Activated CD8-positive, alpha-beta memory T cell treated with anti-CD3 and anti-CD28 coated beads for 1 hour (primary cell): ENCODE measurements around the gene C14orf132.

Source experiments
- DNase-seq, 2 donors: peaks; one replicate each; pipeline ENCODE4 v3.0.0-alpha.2; 2020; ENCODE audit warnings: low read depth in 1 of 2; ENCODE audit errors: extremely low read depth in 1 of 2

C14orf132 gene

DNA sequence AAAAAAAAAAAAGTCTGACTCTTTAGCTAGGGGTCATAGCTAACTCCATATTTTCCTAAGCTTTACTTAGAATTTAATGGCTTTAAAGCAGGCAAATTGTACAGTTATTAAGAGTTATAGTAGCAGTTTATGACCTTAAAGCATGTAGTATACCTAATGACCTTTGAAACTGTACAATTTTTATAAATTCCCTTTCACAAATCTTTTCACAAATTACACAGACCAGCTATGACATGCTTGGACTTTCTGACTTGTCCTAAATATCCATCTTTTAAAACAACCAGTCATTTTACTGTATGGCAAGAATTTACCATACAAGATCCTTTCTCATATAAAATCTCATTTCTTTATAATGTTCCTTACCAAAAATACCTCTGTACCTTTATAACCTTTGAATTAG, 74.8 kb downstream of the C14orf132 start:
- DNase-seq = no peak

GRCh38 chr14:96117101-96117897, 78.1 kb downstream of the C14orf132 start:
- DNase-seq = no peak

- DNase-seq = no peak
Observed at GRCh38 chr14:96117960-96118359, 78.8 kb downstream of the C14orf132 start.

GRCh38 chr14:96118391-96118790, 79.2 kb downstream of the C14orf132 start:
- DNase-seq = no peak

GRCh38 chr14:96119947-96120346, 80.8 kb downstream of the C14orf132 start:
- DNase-seq = no peak

- no peak for DNase-seq
Observed at GRCh38 chr14:96120392-96120791, 81.2 kb downstream of the C14orf132 start.

DNA sequence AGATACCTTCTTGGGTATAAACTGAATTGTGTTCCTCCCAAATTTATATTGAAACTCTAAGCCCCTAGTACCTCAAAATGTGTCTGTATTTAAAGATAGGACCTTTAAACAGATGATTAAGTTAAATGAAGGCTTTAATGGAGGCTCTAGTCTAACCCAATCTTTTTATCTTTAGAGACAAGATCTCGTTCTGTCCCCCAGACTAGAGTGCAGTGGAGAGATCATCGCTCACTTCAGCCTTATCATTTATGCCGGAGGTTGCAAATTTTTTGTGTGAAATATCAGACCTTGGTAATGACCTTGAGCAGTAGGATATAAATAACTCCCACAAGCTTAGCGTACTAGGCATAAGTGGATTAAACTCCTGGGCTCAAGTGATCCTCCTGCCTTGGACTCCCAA, 81.8 kb downstream of the C14orf132 start:
- DNase-seq = no peak

DNA sequence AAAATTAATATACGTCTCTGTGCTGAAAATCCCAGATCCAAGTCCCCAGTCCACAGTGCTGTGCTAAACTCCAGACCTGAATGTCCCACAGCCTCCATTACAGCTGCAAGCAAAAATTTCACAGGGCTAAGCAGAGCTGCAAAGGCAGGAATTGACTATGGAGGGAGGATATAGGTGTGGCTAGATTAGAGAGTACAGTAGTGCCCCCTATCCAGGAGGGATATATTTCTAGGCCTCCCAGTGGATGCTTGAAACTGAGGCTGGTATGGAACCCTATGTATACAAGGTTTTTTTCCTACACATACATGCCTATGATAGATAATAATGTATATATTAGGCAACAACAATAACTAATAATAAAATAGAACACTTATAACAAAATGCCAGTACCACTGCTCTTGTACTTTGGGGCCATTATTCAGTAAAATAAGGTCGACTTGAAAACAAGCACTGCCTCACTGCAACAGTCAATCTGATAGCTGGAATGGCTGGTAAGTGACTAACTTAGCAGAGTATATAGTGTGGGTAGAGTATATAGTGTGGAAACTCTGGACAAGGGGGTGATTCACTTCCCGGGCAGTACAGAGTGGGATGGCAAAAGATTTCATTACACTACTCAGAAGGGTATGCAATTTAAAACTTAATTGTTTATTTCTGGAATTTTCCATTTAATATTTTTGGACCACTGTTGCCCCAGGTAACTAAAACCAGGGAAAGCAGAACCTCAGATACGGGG, 82.7 kb downstream of the C14orf132 start:
- DNase-seq = no peak

DNA sequence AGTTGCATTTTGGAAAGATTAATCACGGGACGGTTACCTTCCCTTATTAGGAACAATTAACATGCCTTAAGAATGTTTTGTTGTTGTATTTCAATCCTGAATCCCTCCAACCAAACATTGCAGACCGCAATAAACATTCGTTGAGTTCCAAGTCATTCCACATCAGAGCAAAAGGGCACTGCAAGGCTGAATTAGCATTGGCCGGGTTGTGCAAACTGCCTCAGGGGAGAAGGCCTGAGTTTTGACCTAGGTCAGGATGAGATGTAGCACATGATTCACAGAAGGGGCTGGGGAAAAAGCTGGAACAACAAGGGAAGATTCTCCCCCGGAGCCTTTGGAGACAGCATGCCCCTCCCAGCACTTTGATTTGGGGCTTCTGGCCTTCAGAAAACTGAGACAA, 83.3 kb downstream of the C14orf132 start:
- no peak for DNase-seq

- no peak for DNase-seq
Observed at GRCh38 chr14:96125536-96125935, 86.4 kb downstream of the C14orf132 start.

DNA sequence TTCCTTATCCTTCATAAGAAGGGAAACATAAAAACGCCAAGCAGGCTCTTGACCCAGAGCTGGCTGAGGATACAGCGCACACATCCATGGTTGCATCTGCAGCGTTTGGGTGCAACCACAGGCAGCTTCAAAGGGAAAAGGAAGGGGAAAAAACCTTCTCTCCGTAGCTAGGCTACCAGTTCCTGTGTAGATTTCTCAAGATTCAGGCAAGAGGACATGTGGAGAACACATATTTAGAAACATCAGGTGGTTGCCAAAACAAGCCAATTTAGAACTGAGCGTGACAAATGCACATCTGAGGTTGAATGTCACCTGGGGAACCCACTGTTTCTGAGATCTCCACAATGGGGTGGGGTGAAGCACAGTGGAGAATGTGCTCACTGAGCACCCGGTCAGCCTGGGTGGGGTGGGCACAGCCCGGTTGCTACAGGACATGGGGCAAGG, 87.2 kb downstream of the C14orf132 start:
- DNase-seq = no peak

DNA sequence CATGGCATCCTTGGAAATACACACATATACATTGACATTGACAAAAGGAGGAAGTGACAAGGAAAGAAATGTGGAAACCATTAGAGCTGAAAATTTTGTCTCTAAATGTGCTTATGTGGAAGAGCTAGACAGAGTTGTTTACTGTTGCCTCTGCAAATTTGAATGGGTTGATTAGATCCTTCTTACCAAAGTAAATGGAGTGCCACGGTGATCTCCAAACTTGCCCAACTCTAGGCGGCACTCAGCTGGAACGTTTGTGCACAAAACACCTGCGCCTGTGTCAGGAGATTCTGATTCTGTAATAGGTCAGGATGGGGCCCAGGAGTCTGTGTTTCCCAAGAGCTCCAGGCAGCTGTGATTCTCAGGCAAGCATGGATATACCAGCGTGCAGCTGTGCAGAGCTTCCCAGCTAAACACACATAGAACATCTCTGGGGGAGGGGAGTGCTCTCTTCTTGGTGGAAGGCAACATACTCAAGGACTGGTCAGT, 87.7 kb downstream of the C14orf132 start:
- DNase-seq = no peak

DNA sequence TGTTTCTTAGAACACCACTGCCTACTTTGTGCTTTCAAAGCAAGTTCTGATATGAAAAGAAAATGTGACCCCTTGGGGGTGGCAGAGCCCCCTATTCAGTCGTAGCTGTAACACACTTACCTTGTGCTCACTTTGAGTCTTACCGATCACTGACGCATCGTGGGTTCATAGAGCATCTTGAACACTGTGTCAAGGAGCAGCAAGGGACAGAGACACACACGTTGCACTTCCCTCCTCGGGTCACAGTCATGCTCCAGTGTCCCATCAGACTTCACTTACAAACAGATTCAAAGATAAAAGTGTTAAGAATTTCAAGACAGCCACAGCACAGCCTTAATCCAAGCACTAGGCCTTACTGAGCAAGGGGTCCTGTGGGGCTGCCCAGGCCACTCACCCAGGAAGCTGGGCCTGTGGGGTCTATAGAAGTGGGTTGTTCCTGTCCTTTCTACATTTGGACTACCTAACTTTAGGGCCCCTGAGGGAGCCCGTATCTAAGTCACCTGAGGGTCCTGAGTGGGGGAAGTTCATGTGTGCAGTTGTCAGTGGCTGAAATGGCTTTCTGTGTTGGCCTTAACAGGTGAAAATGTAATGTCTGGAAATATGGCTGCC, 90.1 kb downstream of the C14orf132 start:
- no peak for DNase-seq

GRCh38 chr14:96130391-96130790, 91.2 kb downstream of the C14orf132 start:
- DNase-seq = no peak

GRCh38 chr14:96130854-96131253, 91.7 kb downstream of the C14orf132 start:
- DNase-seq = no peak

- DNase-seq = no peak
Observed at GRCh38 chr14:96131836-96132235, 92.7 kb downstream of the C14orf132 start.

DNA sequence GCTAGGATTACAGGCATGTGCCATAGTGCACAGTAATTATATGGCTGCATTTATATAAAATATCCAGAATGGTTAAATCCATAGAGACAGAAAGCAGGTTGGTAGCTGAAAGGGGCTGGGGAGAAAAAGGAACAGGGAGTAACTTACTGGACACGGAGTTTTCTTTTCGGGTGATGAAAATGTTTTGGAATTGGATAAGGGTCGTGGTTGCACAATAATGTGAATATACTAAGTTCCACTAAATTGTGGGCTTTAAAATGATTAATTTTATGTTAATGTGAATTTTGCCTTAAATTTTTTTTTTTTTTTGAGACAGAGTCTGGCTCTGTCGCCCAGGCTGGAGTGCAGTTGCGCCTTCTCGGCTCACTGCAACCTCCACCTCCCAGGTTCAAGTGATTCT, 95.3 kb downstream of the C14orf132 start:
- no peak for DNase-seq

DNA sequence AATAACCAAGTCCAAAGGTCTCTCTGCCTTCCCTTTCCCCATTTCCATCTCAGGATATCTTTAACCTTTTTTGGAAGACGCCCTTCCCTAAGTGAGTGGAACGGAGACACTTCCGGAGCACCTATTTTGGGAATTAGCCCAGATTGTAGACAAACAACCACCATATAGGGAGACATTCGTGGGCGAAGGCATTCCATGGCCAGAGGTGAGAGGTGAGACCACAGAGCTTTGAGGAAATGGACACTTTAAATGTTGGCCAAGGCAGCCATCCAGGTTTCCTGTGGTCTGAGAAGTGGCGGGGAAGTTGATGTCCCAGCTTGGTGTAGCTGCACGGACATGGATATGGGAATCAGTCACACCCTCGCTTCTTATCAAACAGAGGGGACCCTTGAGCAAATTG, 96.1 kb downstream of the C14orf132 start:
- DNase-seq = no peak

- DNase-seq = no peak
Observed at GRCh38 chr14:96136371-96137005, 97.3 kb downstream of the C14orf132 start.

GRCh38 chr14:96138241-96138640, 99.1 kb downstream of the C14orf132 start:
- no peak for DNase-seq

DNA sequence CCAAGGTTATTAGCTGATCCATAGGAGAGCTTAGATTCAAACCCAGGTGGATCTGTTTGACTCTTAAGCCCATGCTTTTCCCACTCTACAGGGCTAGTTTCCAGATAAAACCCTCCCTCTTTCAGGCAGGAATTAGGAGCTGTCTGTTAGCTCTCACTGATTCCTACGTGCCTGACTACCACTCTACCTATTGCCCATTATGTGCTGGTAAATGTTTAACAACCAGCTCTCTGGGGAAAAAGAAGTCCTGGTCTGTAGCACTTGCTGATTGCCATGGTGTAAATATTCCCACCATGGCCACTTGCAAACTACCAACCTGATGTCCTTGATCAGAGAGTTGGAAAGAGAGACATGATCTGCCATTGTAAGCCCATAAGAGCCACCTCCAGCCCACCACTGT, 100.0 kb downstream of the C14orf132 start:
- no peak for DNase-seq
